ENCODE results near the gene TCF4.

Gene TCF4

GRCh38 chr18:55421615-55422419 is 166.2 kb downstream of the TCF4 start:
- Mint-ChIP-seq H3K36me3 (ENCODE audit: low read depth) (no peaks in the 10 kb centered on the region), H3K27ac (no peak overlapping the region), H3K4me3 (no peak overlapping the region), H3K4me1 (ENCODE audit: low read depth) (no peaks in the 10 kb centered on the region), H3K27me3 (ENCODE audit: low read depth) (no peaks in the 10 kb centered on the region), H3K9me3 (no peaks in the 10 kb centered on the region)

- no peaks in the 10 kb centered on the region for H3K27me3 Mint-ChIP-seq (ENCODE audit: low read depth)
- H3K9me3 Mint-ChIP-seq: no peaks in the 10 kb centered on the region
- no peak overlapping the region for H3K27ac Mint-ChIP-seq
- H3K4me3 Mint-ChIP-seq: no peak overlapping the region
- no peaks in the 10 kb centered on the region for H3K36me3 Mint-ChIP-seq (ENCODE audit: low read depth)
- no peaks in the 10 kb centered on the region for H3K4me1 Mint-ChIP-seq (ENCODE audit: low read depth)
Observed at GRCh38 chr18:55421308-55421614, 166.7 kb downstream of the TCF4 start.

- H3K4me1 Mint-ChIP-seq (ENCODE audit: low read depth): no peaks in the 10 kb centered on the region
- no peaks in the 10 kb centered on the region for H3K9me3 Mint-ChIP-seq
- H3K36me3 Mint-ChIP-seq (ENCODE audit: low read depth): no peaks in the 10 kb centered on the region
- no peak overlapping the region for H3K4me3 Mint-ChIP-seq
- no peaks in the 10 kb centered on the region for H3K27me3 Mint-ChIP-seq (ENCODE audit: low read depth)
- H3K27ac Mint-ChIP-seq: no peak overlapping the region
Observed at GRCh38 chr18:55420665-55421307, 167.2 kb downstream of the TCF4 start.

- Mint-ChIP-seq H3K4me3 (no peak overlapping the region), H3K36me3 (ENCODE audit: low read depth) (no peaks in the 10 kb centered on the region), H3K4me1 (ENCODE audit: low read depth) (no peaks in the 10 kb centered on the region), H3K27me3 (ENCODE audit: low read depth) (no peaks in the 10 kb centered on the region), H3K9me3 (no peaks in the 10 kb centered on the region), H3K27ac (no peak overlapping the region)
Observed at GRCh38 chr18:55419947-55420664, 167.9 kb downstream of the TCF4 start.

GRCh38 chr18:55419132-55419946 is 168.7 kb downstream of the TCF4 start:
- Mint-ChIP-seq H3K27me3 (ENCODE audit: low read depth) (no peaks in the 10 kb centered on the region), H3K4me1 (ENCODE audit: low read depth) (no peaks in the 10 kb centered on the region), H3K36me3 (ENCODE audit: low read depth) (no peaks in the 10 kb centered on the region), H3K9me3 (no peaks in the 10 kb centered on the region), H3K27ac (no peak overlapping the region), H3K4me3 (no peak overlapping the region)

- Mint-ChIP-seq H3K36me3 (ENCODE audit: low read depth) (no peaks in the 10 kb centered on the region), H3K4me3 (no peak overlapping the region), H3K27me3 (ENCODE audit: low read depth) (no peaks in the 10 kb centered on the region), H3K4me1 (ENCODE audit: low read depth) (no peaks in the 10 kb centered on the region), H3K9me3 (no peaks in the 10 kb centered on the region), H3K27ac (no peak overlapping the region)
Observed at GRCh38 chr18:55418439-55418838, 169.6 kb downstream of the TCF4 start.

- H3K36me3 Mint-ChIP-seq (ENCODE audit: low read depth): no peaks in the 10 kb centered on the region
- H3K27ac Mint-ChIP-seq: no peak overlapping the region
- no peaks in the 10 kb centered on the region for H3K9me3 Mint-ChIP-seq
- H3K4me3 Mint-ChIP-seq: no peak overlapping the region
- H3K27me3 Mint-ChIP-seq (ENCODE audit: low read depth): no peaks in the 10 kb centered on the region
- no peaks in the 10 kb centered on the region for H3K4me1 Mint-ChIP-seq (ENCODE audit: low read depth)
Observed at GRCh38 chr18:55416791-55417190, 171.2 kb downstream of the TCF4 start.

- Mint-ChIP-seq H3K27ac (no peak overlapping the region), H3K9me3 (no peaks in the 10 kb centered on the region), H3K4me3 (no peak overlapping the region), H3K27me3 (ENCODE audit: low read depth) (no peaks in the 10 kb centered on the region), H3K36me3 (ENCODE audit: low read depth) (no peaks in the 10 kb centered on the region), H3K4me1 (ENCODE audit: low read depth) (no peaks in the 10 kb centered on the region)
Observed at GRCh38 chr18:55415258-55415871, 172.6 kb downstream of the TCF4 start.

- no peak overlapping the region for H3K27ac Mint-ChIP-seq
- no peaks in the 10 kb centered on the region for H3K27me3 Mint-ChIP-seq (ENCODE audit: low read depth)
- H3K4me1 Mint-ChIP-seq (ENCODE audit: low read depth): no peaks in the 10 kb centered on the region
- H3K9me3 Mint-ChIP-seq: no peaks in the 10 kb centered on the region
- H3K4me3 Mint-ChIP-seq: no peak overlapping the region
- H3K36me3 Mint-ChIP-seq (ENCODE audit: low read depth): no peaks in the 10 kb centered on the region
Observed at GRCh38 chr18:55414475-55414874, 173.5 kb downstream of the TCF4 start.

- Mint-ChIP-seq H3K36me3 (ENCODE audit: low read depth) (no peaks in the 10 kb centered on the region), H3K27ac (no peak overlapping the region), H3K4me1 (ENCODE audit: low read depth) (no peaks in the 10 kb centered on the region), H3K27me3 (ENCODE audit: low read depth) (no peaks in the 10 kb centered on the region), H3K9me3 (no peaks in the 10 kb centered on the region), H3K4me3 (no peak overlapping the region)
Observed at GRCh38 chr18:55413474-55413873, 174.5 kb downstream of the TCF4 start.

GRCh38 chr18:55407774-55408535 is 180.0 kb downstream of the TCF4 start:
- Mint-ChIP-seq H3K27me3 (ENCODE audit: low read depth) (no peaks in the 10 kb centered on the region), H3K4me3 (no peak overlapping the region), H3K36me3 (ENCODE audit: low read depth) (no peaks in the 10 kb centered on the region), H3K9me3 (no peaks in the 10 kb centered on the region), H3K27ac (no peak overlapping the region), H3K4me1 (ENCODE audit: low read depth) (no peaks in the 10 kb centered on the region)

- Mint-ChIP-seq H3K36me3 (ENCODE audit: low read depth) (no peaks in the 10 kb centered on the region), H3K4me3 (no peak overlapping the region), H3K4me1 (ENCODE audit: low read depth) (no peaks in the 10 kb centered on the region), H3K9me3 (no peaks in the 10 kb centered on the region), H3K27me3 (ENCODE audit: low read depth) (no peaks in the 10 kb centered on the region), H3K27ac (no peak overlapping the region)
Observed at GRCh38 chr18:55407191-55407590, 180.8 kb downstream of the TCF4 start.

- no peaks in the 10 kb centered on the region for H3K9me3 Mint-ChIP-seq
- H3K27me3 Mint-ChIP-seq (ENCODE audit: low read depth): no peaks in the 10 kb centered on the region
- no peaks in the 10 kb centered on the region for H3K36me3 Mint-ChIP-seq (ENCODE audit: low read depth)
- no peaks in the 10 kb centered on the region for H3K4me1 Mint-ChIP-seq (ENCODE audit: low read depth)
- no peak overlapping the region for H3K27ac Mint-ChIP-seq
- no peak overlapping the region for H3K4me3 Mint-ChIP-seq
Observed at GRCh38 chr18:55406451-55406991, 181.5 kb downstream of the TCF4 start.

Data from T-helper 1 cell treated with Interleukin-12 subunit alpha and Interleukin-12 subunit beta and Interleukin-4 antibody, amounts not matched to agents 30 μg/mL and 1 μg/mL, for 36 hours (primary cell).